ENCODE data around the gene TRIM7. TPM values are rescaled to one million over a fixed set of nuclear protein-coding genes. Genes with fewer than 3 reads are reported as not detected.

Gene TRIM7
- total and polyA plus RNA-seq, 9 of the 15 experiments (the other 6 are each of a cell fraction or from before 2014, with no cell fraction given), result 2.6 to 14.9 (median 8.9) TPM

GRCh38 chr5:181220178-181220515 lies 15.2 kb upstream of the TRIM7 start:
- DNase-seq (ENCODE audit: extremely low read depth in 1 of 4, low spot score in 3 of 4), result no peak
- TF ChIP-seq NFYB (IDR thresholded peaks at IDR 0.05; ENCODE audit: extremely low read depth, insufficient read length) (no peak), NR1H2 (CRISPR knock-in tag; IDR thresholded peaks at IDR 0.05) (no peak), POLR2G (IDR thresholded peaks at IDR 0.05; ENCODE audit: low read depth, low read length) (no peak), MXI1 (IDR thresholded peaks at IDR 0.05; ENCODE audit: low read depth, low read length) (no peak), CHD1 (IDR thresholded peaks at IDR 0.05; ENCODE audit: low read length) (no peak), ESRRB (CRISPR knock-in tag; IDR thresholded peaks at IDR 0.05; ENCODE audit: borderline replicate concordance) (no peak), PYGO2 (tag; IDR thresholded peaks at IDR 0.05) (no peak), DEAF1 (CRISPR knock-in tag; IDR thresholded peaks at IDR 0.05) (no peak), DLX4 (CRISPR knock-in tag; IDR thresholded peaks at IDR 0.05) (no peak), YY1 (IDR thresholded peaks at IDR 0.05; ENCODE audit: borderline replicate concordance in 1 of 3, control insufficient read depth in 1 of 3, extremely low read depth in 1 of 3, insufficient read depth in 3 of 3, insufficient read length in 1 of 3, insufficient replicate concordance in 2 of 3, low read depth in 1 of 3, low read length in 2 of 3) (no peak), MLLT1 (IDR thresholded peaks at IDR 0.05) (no peak), RFX5 (IDR thresholded peaks at IDR 0.05; ENCODE audit: low read depth, low read length) (no peak), E2F6 (IDR thresholded peaks at IDR 0.05; ENCODE audit: borderline replicate concordance in 1 of 2, extremely low read depth in 1 of 2, insufficient read depth in 1 of 2, insufficient read length in 1 of 2, low read depth in 1 of 2, low read length in 1 of 2, poor library complexity in 1 of 2, severe bottlenecking in 1 of 2) (no peak), ZNF41 (CRISPR knock-in tag; conservative IDR thresholded peaks at IDR 0.05) (no peak), SRF (CRISPR knock-in tag; IDR thresholded peaks at IDR 0.05) (no peak), EGR1 (conservative IDR thresholded peaks at IDR 0.05) (no peak), C11orf30 (IDR thresholded peaks at IDR 0.05; ENCODE audit: low read depth) (no peak), BRF1 (IDR thresholded peaks at IDR 0.05; ENCODE audit: borderline replicate concordance, extremely low read depth, insufficient read length) (no peak)
- in situ Hi-C loops (cut with MboI) (no loop called here), intact Hi-C loops (cut with micrococcal nuclease) (no loop called here)
- Histone ChIP-seq H3K4me3 (no peak overlapping the region), H4K20me1 (replicated peaks; ENCODE audit: control insufficient read depth, insufficient read depth, low read length) (no peaks in the 10 kb centered on the region), H3K9ac (ENCODE audit: insufficient read depth in 1 of 2, low read depth in 2 of 2, low read length in 2 of 2) (no peak overlapping the region), H3K27me3 (ENCODE audit: control insufficient read depth in 2 of 2, insufficient read depth in 2 of 2, low read length in 2 of 2) (no peaks in the 10 kb centered on the region), H3K27ac (ENCODE audit: extremely low read depth, low read depth, low read length) (no peak overlapping the region), H3K4me1 (replicated peaks in 1 of 2; ENCODE audit: control insufficient read depth in 2 of 2, insufficient read depth in 2 of 2, low read length in 2 of 2) (peaks cover 4 to 54% of the 10 kb centered on the region in 2 experiments; a peak in 4 of 5 replicates), H3K9me1 (ENCODE audit: control insufficient read depth, insufficient read depth, low read length) (no peaks in the 10 kb centered on the region), H3K9me3 (replicated peaks; ENCODE audit: control insufficient read depth, insufficient read depth, low read depth, low read length) (no peaks in the 10 kb centered on the region), H3K36me3 (ENCODE audit: control insufficient read depth, insufficient read depth, low read length) (peaks cover 2% of the 10 kb centered on the region; the same call in 1 of the 3 replicates), H3K4me2 (ENCODE audit: insufficient read depth, low read length) (no peak overlapping the region), H2AFZ (ENCODE audit: low read depth, low read length) (no peak overlapping the region), H3K79me2 (ENCODE audit: control insufficient read depth, insufficient read depth, low read length) (peaks cover 16% of the 10 kb centered on the region)
- ATAC-seq, result no peak
- no peak for FAIRE-seq
- ChIA-PET CTCF (ENCODE audit: low intra/inter-chr PET ratio) (no interaction called here), POLR2A (no interaction called here)
- WGBS (ENCODE audit: insufficient coverage, low coverage, missing lambda C conversion rate), result 96% methylated on average over 8 of the region's 10 CpGs
- no TSS peak for BruUV-seq (replicated peaks)
